Mesenchymal stem cell (in vitro differentiated cells and primary cell): ENCODE results near the gene GALM.
"Not testable (repeated sequence)": the region's sequence is repeated elsewhere in the genome, so short reads cannot be mapped to it uniquely, and the experiment has no call there.

Experiments
- DNase-seq: peaks from one replicate; pipeline ENCODE4 v3.0.0-alpha.2; 2013
- H2AFZ ChIP-seq: one replicate; pipeline ENCODE4 v1.6.1; 2013; ENCODE audit warnings: low read depth, mild to moderate bottlenecking, control low read depth, inconsistent platforms, low read length, moderate library complexity
- H2AK5ac ChIP-seq: 2 replicates; pipeline ENCODE4 v1.6.1; 2013; ENCODE audit warnings: low read length, moderate library complexity, mild to moderate bottlenecking, inconsistent platforms; ENCODE audit not compliant: severe bottlenecking
- H2BK120ac ChIP-seq: one replicate; pipeline ENCODE4 v1.6.1; 2013; ENCODE audit warnings: low read depth, mild to moderate bottlenecking, inconsistent platforms, low read length, moderate library complexity
- H2BK12ac ChIP-seq, 2 experiments: one replicate each; pipeline ENCODE4 v1.6.1; 2013; ENCODE audit warnings: inconsistent platforms in 2 of 2, low read length in 2 of 2, mild to moderate bottlenecking in 2 of 2, moderate library complexity in 2 of 2, control low read depth in 1 of 2
- H2BK15ac ChIP-seq: one replicate; pipeline ENCODE4 v1.6.1; 2013; ENCODE audit warnings: mild to moderate bottlenecking, low read depth, inconsistent platforms; ENCODE audit not compliant: poor library complexity, severe bottlenecking
- H2BK5ac ChIP-seq: 2 replicates; pipeline ENCODE4 v1.6.1; 2013; ENCODE audit warnings: low read depth, mild to moderate bottlenecking, low read length, control low read depth, inconsistent platforms; ENCODE audit not compliant: poor library complexity, severe bottlenecking
- H3K14ac ChIP-seq, 2 experiments: one replicate each; pipeline ENCODE4 v1.6.1; 2013; ENCODE audit warnings: inconsistent platforms in 2 of 2, low read length in 2 of 2, control low read depth in 1 of 2, mild to moderate bottlenecking in 1 of 2, moderate library complexity in 1 of 2
- H3K18ac ChIP-seq, 2 experiments: one replicate each; pipeline ENCODE4 v1.6.1; 2013; ENCODE audit warnings: inconsistent platforms in 2 of 2, low read length in 2 of 2, control low read depth in 1 of 2, low read depth in 1 of 2, mild to moderate bottlenecking in 1 of 2
- H3K23ac ChIP-seq, 2 experiments: one replicate each; pipeline ENCODE4 v1.6.1; 2013; ENCODE audit warnings: inconsistent platforms in 2 of 2, low read length in 2 of 2, mild to moderate bottlenecking in 2 of 2, moderate library complexity in 2 of 2, control low read depth in 1 of 2
- H3K27ac ChIP-seq: 2 replicates; pipeline ENCODE4 v1.5.1; 2013; ENCODE audit warnings: mild to moderate bottlenecking, moderate library complexity, low read length, control low read depth, inconsistent platforms; ENCODE audit not compliant: poor library complexity, severe bottlenecking
- H3K27me3 ChIP-seq, 2 experiments: 2 replicates each; pipeline versions ENCODE4 v1.6.1 to v1.7.0; 2013; ENCODE audit warnings: low read length in 2 of 2, mild to moderate bottlenecking in 2 of 2, moderate library complexity in 2 of 2, control low read depth in 1 of 2, inconsistent platforms in 1 of 2; ENCODE audit not compliant: control insufficient read depth in 1 of 2, insufficient read depth in 1 of 2
- H3K36me3 ChIP-seq, 2 experiments: 2 replicates each; pipeline versions ENCODE4 v1.6.1 to v1.7.0; 2013; ENCODE audit warnings: low read length in 2 of 2, control low read depth in 1 of 2, inconsistent platforms in 1 of 2, low read depth in 1 of 2, mild to moderate bottlenecking in 1 of 2; ENCODE audit not compliant: insufficient read depth in 2 of 2, control insufficient read depth in 1 of 2
- H3K4ac ChIP-seq, 2 experiments: one replicate each; pipeline ENCODE4 v1.6.1; 2013; ENCODE audit warnings: inconsistent platforms in 2 of 2, low read length in 2 of 2, mild to moderate bottlenecking in 2 of 2, moderate library complexity in 2 of 2, control low read depth in 1 of 2, low read depth in 1 of 2
- H3K4me1 ChIP-seq: 2 replicates; pipeline ENCODE4 v1.6.1; 2013; ENCODE audit warnings: low read depth, low read length, control low read depth; ENCODE audit not compliant: control insufficient read depth, insufficient read depth
- H3K4me2 ChIP-seq: 2 replicates; pipeline ENCODE4 v1.6.1; 2013; ENCODE audit warnings: low read length, mild to moderate bottlenecking, inconsistent platforms; ENCODE audit not compliant: poor library complexity, severe bottlenecking
- H3K4me3 ChIP-seq, 2 experiments: 2 replicates each; pipeline versions ENCODE4 v1.5.1 to v1.7.0; 2013; ENCODE audit warnings: low read length in 2 of 2, mild to moderate bottlenecking in 2 of 2, control low read depth in 1 of 2, low read depth in 1 of 2; ENCODE audit not compliant: insufficient read depth in 1 of 2
- H3K79me1 ChIP-seq: replicated peaks from 2 replicates; pipeline ENCODE4 v1.6.1; 2013; ENCODE audit warnings: mild to moderate bottlenecking, control low read depth, low read length, inconsistent platforms; ENCODE audit not compliant: poor library complexity, severe bottlenecking
- H3K9ac ChIP-seq: 2 replicates; pipeline ENCODE4 v1.7.0; 2013; ENCODE audit warnings: mild to moderate bottlenecking, low read length, moderate library complexity
- H3K9me3 ChIP-seq: 2 replicates; pipeline ENCODE4 v1.7.0; 2013; ENCODE audit warnings: mild to moderate bottlenecking, low read length; ENCODE audit not compliant: control insufficient read depth
- H4K8ac ChIP-seq: one replicate; pipeline ENCODE4 v1.6.1; 2013; ENCODE audit warnings: inconsistent platforms, mild to moderate bottlenecking, low read length, moderate library complexity
- H4K91ac ChIP-seq: one replicate; pipeline ENCODE4 v1.6.1; 2013; ENCODE audit warnings: mild to moderate bottlenecking, low read length, inconsistent platforms
- WGBS: methylation state at CpG from one replicate; pipeline ENCODE4 v1.1.7; 2013; ENCODE audit warnings: mixed read lengths; 5-methylcytosine and 5-hydroxymethylcytosine counted together

GALM gene

DNA sequence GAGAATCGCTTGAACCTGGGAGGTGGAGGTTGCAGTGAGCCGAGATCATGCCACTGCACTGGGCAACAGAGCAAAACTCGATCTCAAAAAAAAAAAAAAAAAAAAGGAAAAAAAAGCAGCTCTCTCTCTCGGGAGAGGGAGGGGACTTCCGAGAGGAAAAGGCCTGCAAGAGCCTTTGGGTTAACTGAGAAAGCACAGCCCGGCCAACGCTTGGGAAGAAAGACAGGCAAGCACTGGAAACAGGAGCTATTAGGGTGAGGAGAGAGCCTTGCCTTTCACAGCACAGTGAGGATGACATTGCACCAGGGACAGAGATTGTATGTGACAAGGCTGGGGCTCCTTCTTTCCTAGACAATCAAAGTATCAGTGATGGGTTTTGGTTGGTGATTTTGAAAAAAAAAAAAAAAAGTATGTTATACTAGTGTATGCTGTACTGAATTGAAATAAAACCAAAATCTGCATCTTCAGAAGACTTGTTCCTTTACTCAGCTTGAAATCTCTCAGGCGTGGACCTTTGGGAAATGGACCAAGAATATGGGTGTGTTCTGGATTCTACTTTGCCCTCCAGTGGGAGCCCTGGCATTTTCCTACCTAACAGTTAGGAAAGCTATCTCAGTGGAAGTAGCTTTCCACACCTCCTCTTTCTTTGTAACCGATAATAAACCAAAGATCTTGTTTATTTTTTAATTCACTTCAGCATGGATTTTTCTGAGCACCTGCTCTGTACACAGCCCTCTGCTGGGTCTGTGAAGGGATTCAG is 68.6 kb downstream of the GALM start:
- peaks cover 4% of the 10 kb centered on the region for H3K79me1 ChIP-seq
- 85% methylated on average over 8 of the region's 9 CpGs for WGBS
- peaks cover 29 to 61% of the 10 kb centered on the region in 2 experiments for H3K36me3 ChIP-seq
- H3K23ac ChIP-seq, result no peak overlapping the region
- H3K9ac ChIP-seq, result no peak overlapping the region
- no peak overlapping the region for H3K14ac ChIP-seq
- no peak for DNase-seq
- no peak overlapping the region for H2AK5ac ChIP-seq
- no peak overlapping the region for H3K4ac ChIP-seq
- H3K4me1 ChIP-seq, result peaks cover 7% of the 10 kb centered on the region
- peaks cover 3% of the 10 kb centered on the region for H3K9me3 ChIP-seq
- no peak overlapping the region for H3K27ac ChIP-seq
- H3K4me3 ChIP-seq, result no peak overlapping the region
- no peak overlapping the region for H2BK5ac ChIP-seq
- no peak overlapping the region for H2BK120ac ChIP-seq
- H2BK12ac ChIP-seq, result no peak overlapping the region
- H3K27me3 ChIP-seq, result no peaks in the 10 kb centered on the region
- H3K4me2 ChIP-seq, result no peak overlapping the region
- H4K8ac ChIP-seq, result no peak overlapping the region
- no peak overlapping the region for H2AFZ ChIP-seq
- no peak overlapping the region for H4K91ac ChIP-seq
- H3K18ac ChIP-seq, result no peak overlapping the region
- no peak overlapping the region for H2BK15ac ChIP-seq

DNA sequence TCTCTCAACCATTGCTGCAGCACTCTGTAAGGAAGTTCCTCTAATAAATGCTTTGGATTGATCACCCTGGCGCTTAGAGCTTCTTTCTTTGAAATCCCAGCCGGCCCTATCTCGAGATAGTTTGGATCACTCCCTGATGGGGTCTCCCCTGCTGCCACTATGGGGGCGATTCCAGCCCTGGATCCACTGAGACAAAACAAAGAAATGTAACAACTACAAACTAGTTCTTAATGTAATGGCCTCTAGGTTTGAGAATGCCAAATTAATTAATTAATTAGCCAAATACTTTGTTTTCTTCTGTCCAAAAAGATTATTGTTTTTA is 70.0 kb downstream of the GALM start:
- Histone ChIP-seq H3K36me3 (peaks cover 24 to 59% of the 10 kb centered on the region in 2 experiments), H3K4me1 (peaks cover 7% of the 10 kb centered on the region), H4K8ac (no peak overlapping the region), H3K27ac (no peak overlapping the region), H2BK5ac (no peak overlapping the region), H3K23ac (no peak overlapping the region), H3K9ac (no peak overlapping the region), H3K4me2 (no peak overlapping the region), H3K27me3 (no peaks in the 10 kb centered on the region), H2AFZ (no peak overlapping the region), H3K9me3 (peaks cover 6% of the 10 kb centered on the region), H2BK120ac (no peak overlapping the region), H2AK5ac (no peak overlapping the region), H2BK15ac (no peak overlapping the region), H3K18ac (no peak overlapping the region), H4K91ac (no peak overlapping the region), H2BK12ac (no peak overlapping the region), H3K79me1 (peaks cover 6% of the 10 kb centered on the region), H3K4ac (no peak overlapping the region), H3K4me3 (no peak overlapping the region), H3K14ac (no peak overlapping the region)
- WGBS, result 75% methylated on average over 4 of the region's 4 CpGs
- no peak for DNase-seq

DNA sequence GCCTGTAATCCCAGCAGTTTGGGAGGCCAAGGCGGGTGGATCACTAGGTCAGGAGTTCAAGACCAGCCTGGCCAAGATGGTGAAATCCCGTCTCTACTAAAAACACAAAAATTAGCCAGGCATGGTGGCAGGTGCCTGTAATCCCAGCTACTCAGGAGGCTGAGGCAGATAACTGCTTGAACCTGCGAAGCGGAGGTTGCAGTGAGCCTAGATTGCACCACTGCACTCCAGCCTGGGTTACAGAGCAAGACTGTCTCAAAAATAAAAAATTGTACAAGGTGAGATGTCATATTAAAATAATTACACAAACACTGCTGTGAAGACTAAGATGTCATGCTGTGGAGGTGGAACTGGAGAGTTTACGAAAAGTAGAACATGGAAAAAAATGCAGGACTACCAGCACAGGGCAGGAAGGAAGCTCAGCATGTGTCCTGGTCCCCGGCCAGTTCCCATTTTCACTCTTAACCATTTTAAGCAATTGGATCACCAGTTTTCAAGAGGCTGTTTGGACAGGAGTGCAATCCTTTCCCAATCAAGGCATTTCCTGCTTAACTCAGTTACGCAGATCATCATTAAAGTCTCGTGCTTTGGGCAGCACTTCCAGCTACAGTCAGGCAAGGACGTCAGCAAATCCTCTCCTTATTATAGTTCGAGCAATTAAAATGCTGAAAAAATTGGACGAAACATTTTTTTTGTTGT is 71.2 kb downstream of the GALM start:
- H4K91ac ChIP-seq, H3K18ac ChIP-seq, H2BK5ac ChIP-seq, H3K4ac ChIP-seq, H3K14ac ChIP-seq, H3K4me2 ChIP-seq, H3K79me1 ChIP-seq, H2AFZ ChIP-seq, DNase-seq, H4K8ac ChIP-seq, H3K23ac ChIP-seq, H2BK15ac ChIP-seq, H3K9ac ChIP-seq, H3K9me3 ChIP-seq, H3K27me3 ChIP-seq, H2AK5ac ChIP-seq, H3K4me1 ChIP-seq, H2BK12ac ChIP-seq, H3K4me3 ChIP-seq, H2BK120ac ChIP-seq: not testable (repeated sequence)
- Histone ChIP-seq H3K36me3 (peaks cover 23 to 60% of the 10 kb centered on the region in 2 experiments), H3K27ac (peak overlapping the region; percentile 29)
- 95% methylated on average over 8 of the region's 11 CpGs for WGBS

DNA sequence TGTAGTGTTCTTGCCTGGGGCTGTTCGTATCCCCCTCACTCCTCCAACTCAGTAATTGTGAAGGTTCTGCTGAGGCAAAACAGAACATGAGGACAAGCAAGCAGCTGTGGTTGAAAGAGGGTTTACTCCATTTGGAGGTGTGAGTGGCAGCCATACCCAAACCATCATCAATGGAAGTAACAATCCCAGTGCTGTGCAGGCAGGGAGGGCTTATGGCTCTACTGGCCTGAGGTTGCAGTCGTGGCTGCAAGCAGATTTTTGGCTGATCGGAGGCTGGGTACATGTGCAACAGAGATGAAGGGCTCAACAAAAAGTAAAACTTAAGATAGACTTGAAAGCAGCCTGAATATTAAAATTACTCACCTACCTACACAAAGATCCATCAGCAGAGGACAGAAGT is 72.0 kb downstream of the GALM start:
- Histone ChIP-seq H3K36me3 (peaks cover 25 to 62% of the 10 kb centered on the region in 2 experiments), H3K27ac (no peak overlapping the region), H3K4ac (no peak overlapping the region), H2BK120ac (no peak overlapping the region), H3K14ac (no peak overlapping the region), H2BK5ac (no peak overlapping the region), H4K91ac (no peak overlapping the region), H2BK12ac (no peak overlapping the region), H3K9ac (no peak overlapping the region), H3K4me3 (no peak overlapping the region), H3K27me3 (no peaks in the 10 kb centered on the region), H3K79me1 (peaks cover 6% of the 10 kb centered on the region), H3K23ac (no peak overlapping the region), H2AK5ac (no peak overlapping the region), H3K18ac (no peak overlapping the region), H2AFZ (no peak overlapping the region), H4K8ac (no peak overlapping the region), H3K4me1 (peaks cover 7% of the 10 kb centered on the region), H3K4me2 (no peak overlapping the region), H2BK15ac (no peak overlapping the region), H3K9me3 (peaks cover 6% of the 10 kb centered on the region)
- 63% methylated on average over 2 of the region's 3 CpGs for WGBS
- no peak for DNase-seq
